GM12891 (cell line): ENCODE results near the gene IGFBP1.

Experiments used
- POLR2A ChIP-seq: IDR thresholded peaks from 2 replicates; pipeline ENCODE4 v1.6.1; 2011; ENCODE audit warnings: low read depth, low read length, control low read depth
- TAF1 ChIP-seq: IDR thresholded peaks from 2 replicates; pipeline ENCODE4 v1.6.1; 2011; ENCODE audit warnings: low read depth, low read length, control low read depth

- TF ChIP-seq POLR2A, result no peak
- no peak for TF ChIP-seq TAF1
These were observed 15.9 kb upstream of the IGFBP1 start for GRCh38 chr7:45872116-45873034.
